ENCODE measurements around the gene PDK2.

PDK2 gene

DNA sequence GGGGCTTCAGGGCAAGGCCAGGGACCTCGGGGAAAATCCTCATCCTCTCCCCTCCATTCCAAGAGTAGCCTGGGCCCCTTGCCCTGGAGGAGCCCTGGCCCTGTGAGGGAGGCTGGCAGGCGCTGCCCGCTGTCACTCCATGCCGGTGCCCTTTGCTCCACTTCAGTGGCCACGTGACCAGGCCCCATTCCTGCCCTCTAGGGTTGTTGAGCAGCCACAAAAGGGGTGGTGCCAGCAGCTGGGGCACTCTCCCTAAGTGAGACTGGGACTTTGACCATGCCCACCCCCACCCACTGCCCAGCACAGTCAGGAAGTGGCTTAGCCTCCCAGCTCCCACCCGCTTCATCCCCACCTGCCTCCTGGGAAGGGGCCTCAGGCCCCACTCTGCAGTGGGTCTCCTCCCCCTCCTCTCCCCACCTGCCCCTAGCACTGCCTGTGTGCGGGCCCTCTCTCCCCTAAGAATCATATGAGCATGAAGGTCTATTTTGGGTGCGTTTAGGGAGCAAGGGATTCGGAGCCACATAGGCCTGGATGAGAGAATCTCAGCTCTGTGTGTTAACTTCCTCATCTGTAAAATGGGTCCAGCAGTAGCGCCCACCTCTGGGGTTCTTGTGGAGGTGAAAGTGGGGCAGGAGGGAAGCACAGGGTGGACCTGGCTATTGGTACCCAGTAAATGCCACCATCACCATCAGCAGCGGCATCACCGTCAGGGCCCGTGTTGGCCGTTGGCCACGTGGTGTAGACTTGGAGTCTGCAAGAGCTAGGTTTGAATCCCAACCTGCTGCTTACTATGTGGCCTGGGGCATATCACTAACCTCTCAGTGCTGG, 7.2 kb downstream of the PDK2 start:
- H3K4me1 ChIP-seq (ENCODE audit: insufficient read depth, low read length), result no peaks in the 10 kb centered on the region
- no peak overlapping the region for H3K27ac ChIP-seq (ENCODE audit: low read length)
- H3K9me3 ChIP-seq (ENCODE audit: insufficient read depth, low read length, severe bottlenecking), result no peaks in the 10 kb centered on the region
- H3K36me3 ChIP-seq (ENCODE audit: insufficient read depth, low read length), result no peaks in the 10 kb centered on the region
- H2AFZ ChIP-seq (ENCODE audit: low read depth, low read length), result no peak overlapping the region
- DNase-seq (no peak), ATAC-seq (ENCODE audit: insufficient read depth, low read depth) (no peak)
- TF ChIP-seq, protein P1, sequence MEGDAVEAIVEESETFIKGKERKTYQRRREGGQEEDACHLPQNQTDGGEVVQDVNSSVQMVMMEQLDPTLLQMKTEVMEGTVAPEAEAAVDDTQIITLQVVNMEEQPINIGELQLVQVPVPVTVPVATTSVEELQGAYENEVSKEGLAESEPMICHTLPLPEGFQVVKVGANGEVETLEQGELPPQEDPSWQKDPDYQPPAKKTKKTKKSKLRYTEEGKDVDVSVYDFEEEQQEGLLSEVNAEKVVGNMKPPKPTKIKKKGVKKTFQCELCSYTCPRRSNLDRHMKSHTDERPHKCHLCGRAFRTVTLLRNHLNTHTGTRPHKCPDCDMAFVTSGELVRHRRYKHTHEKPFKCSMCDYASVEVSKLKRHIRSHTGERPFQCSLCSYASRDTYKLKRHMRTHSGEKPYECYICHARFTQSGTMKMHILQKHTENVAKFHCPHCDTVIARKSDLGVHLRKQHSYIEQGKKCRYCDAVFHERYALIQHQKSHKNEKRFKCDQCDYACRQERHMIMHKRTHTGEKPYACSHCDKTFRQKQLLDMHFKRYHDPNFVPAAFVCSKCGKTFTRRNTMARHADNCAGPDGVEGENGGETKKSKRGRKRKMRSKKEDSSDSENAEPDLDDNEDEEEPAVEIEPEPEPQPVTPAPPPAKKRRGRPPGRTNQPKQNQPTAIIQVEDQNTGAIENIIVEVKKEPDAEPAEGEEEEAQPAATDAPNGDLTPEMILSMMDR (IDR thresholded peaks at IDR 0.05; ENCODE audit: borderline replicate concordance, extremely low read depth, low read length, poor library complexity, severe bottlenecking), result no peak
- TF ChIP-seq EZH2 (IDR thresholded peaks at IDR 0.05; ENCODE audit: borderline replicate concordance, low read depth, low read length, severe bottlenecking), result no peak
- no peak overlapping the region for H3K4me2 ChIP-seq (ENCODE audit: insufficient read depth, low read length)
- no peak overlapping the region for H3K9ac ChIP-seq (ENCODE audit: low read depth, low read length)
- no peaks in the 10 kb centered on the region; the same call in 1 of the 2 replicates for H4K20me1 ChIP-seq (ENCODE audit: insufficient read depth, low read length)
- no peak overlapping the region for H3K4me3 ChIP-seq (ENCODE audit: low read depth in 1 of 2, low read length in 2 of 2)
- no peaks in the 10 kb centered on the region for H3K27me3 ChIP-seq (ENCODE audit: insufficient read depth, low read length, poor library complexity)
- H3K79me2 ChIP-seq (ENCODE audit: insufficient read depth, low read length), result no peaks in the 10 kb centered on the region

DNA sequence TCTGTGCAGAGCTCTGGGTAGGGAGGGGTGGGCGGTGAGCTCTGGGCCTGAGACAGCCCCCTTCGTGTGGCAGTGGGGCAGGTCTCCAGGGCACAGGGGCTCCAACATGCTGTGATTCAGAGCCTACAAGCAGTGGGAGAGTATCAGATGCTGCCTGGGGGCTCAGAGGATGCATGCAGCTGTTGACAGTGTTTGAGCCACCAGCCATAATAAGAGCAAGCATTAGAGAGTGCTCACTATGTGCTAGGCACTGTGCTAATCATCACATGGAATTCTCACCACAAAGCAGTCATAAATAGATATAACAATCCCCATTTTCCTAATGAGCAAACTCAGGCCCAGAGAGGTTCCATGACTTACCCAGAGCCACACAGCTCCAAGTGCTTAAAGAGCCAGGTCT, 8.1 kb downstream of the PDK2 start:
- H3K4me2 ChIP-seq (ENCODE audit: insufficient read depth, low read length), result no peak overlapping the region

DNA sequence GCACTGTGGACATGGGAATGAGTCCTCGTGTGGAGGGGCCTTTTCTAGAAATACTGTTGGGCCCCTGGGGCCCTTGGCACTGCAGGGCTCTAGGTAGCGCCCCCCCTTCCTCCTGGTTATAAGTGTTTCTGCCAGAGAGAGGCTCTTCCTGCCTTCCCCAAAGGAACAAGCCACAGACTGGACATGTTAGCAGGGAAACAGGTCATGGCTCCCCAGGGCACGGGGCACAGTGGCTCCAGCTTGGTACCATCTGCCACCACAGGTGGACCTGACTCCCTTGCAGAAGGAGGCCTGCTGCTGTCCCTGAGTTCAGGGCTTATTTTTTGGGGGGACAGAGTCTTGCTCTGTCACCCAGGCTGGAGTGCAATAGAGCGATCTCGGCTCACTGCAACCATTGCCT, 8.8 kb downstream of the PDK2 start:
- H3K36me3 ChIP-seq (ENCODE audit: insufficient read depth, low read length), result no peaks in the 10 kb centered on the region
- no peaks in the 10 kb centered on the region for H3K4me1 ChIP-seq (ENCODE audit: insufficient read depth, low read length)
- no peak for DNase-seq
- ATAC-seq (ENCODE audit: insufficient read depth, low read depth), result no peak
- H3K9ac ChIP-seq (ENCODE audit: low read depth, low read length), result no peak overlapping the region
- H3K4me2 ChIP-seq (ENCODE audit: insufficient read depth, low read length), result no peak overlapping the region
- no peaks in the 10 kb centered on the region for H3K79me2 ChIP-seq (ENCODE audit: insufficient read depth, low read length)
- H3K27me3 ChIP-seq (ENCODE audit: insufficient read depth, low read length, poor library complexity), result no peaks in the 10 kb centered on the region
- no peak overlapping the region for H2AFZ ChIP-seq (ENCODE audit: low read depth, low read length)
- H3K4me3 ChIP-seq (ENCODE audit: low read depth in 1 of 2, low read length in 2 of 2), result no peak overlapping the region
- TF ChIP-seq, protein P1 (IDR thresholded peaks at IDR 0.05; ENCODE audit: borderline replicate concordance, extremely low read depth, low read length, poor library complexity, severe bottlenecking), result no peak
- no peak for TF ChIP-seq EZH2 (IDR thresholded peaks at IDR 0.05; ENCODE audit: borderline replicate concordance, low read depth, low read length, severe bottlenecking)
- H3K27ac ChIP-seq (ENCODE audit: low read length), result no peak overlapping the region
- H3K9me3 ChIP-seq (ENCODE audit: insufficient read depth, low read length, severe bottlenecking), result no peaks in the 10 kb centered on the region
- no peaks in the 10 kb centered on the region; the same call in 1 of the 2 replicates for H4K20me1 ChIP-seq (ENCODE audit: insufficient read depth, low read length)

More for the DNA sequence above, 8.1 kb downstream of the PDK2 start:
- ATAC-seq (ENCODE audit: insufficient read depth, low read depth), result no peak
- no peaks in the 10 kb centered on the region for H3K27me3 ChIP-seq (ENCODE audit: insufficient read depth, low read length, poor library complexity)
- TF ChIP-seq, protein P1 (IDR thresholded peaks at IDR 0.05; ENCODE audit: borderline replicate concordance, extremely low read depth, low read length, poor library complexity, severe bottlenecking), result no peak
- no peak for TF ChIP-seq EZH2 (IDR thresholded peaks at IDR 0.05; ENCODE audit: borderline replicate concordance, low read depth, low read length, severe bottlenecking)
- H3K4me1 ChIP-seq (ENCODE audit: insufficient read depth, low read length), result no peaks in the 10 kb centered on the region
- H3K9me3 ChIP-seq (ENCODE audit: insufficient read depth, low read length, severe bottlenecking), result no peaks in the 10 kb centered on the region
- H2AFZ ChIP-seq (ENCODE audit: low read depth, low read length), result no peak overlapping the region
- no peak overlapping the region for H3K9ac ChIP-seq (ENCODE audit: low read depth, low read length)
- no peak for DNase-seq
- H3K36me3 ChIP-seq (ENCODE audit: insufficient read depth, low read length), result no peaks in the 10 kb centered on the region
- no peak overlapping the region for H3K4me3 ChIP-seq (ENCODE audit: low read depth in 1 of 2, low read length in 2 of 2)
- no peaks in the 10 kb centered on the region; the same call in 1 of the 2 replicates for H4K20me1 ChIP-seq (ENCODE audit: insufficient read depth, low read length)
- no peak overlapping the region for H3K27ac ChIP-seq (ENCODE audit: low read length)
- no peaks in the 10 kb centered on the region for H3K79me2 ChIP-seq (ENCODE audit: insufficient read depth, low read length)
